ENCODE results near the gene DOCK8. TPM values are rescaled to one million over a fixed set of nuclear protein-coding genes. Genes with fewer than 3 reads are reported as not detected.

DOCK8 gene
- total RNA-seq, 1 experiment from 2014 or later: 1.4 TPM

GRCh38 chr9:350384-350783 is 135.7 kb downstream of the DOCK8 start:
- Mint-ChIP-seq H3K27ac (no peak overlapping the region), H3K36me3 (ENCODE audit: insufficient read depth in 1 of 3, low read depth in 3 of 3) (no peaks in the 10 kb centered on the region), H3K27me3 (ENCODE audit: low read depth) (peaks cover 5% of the 10 kb centered on the region; the same call in 1 of the 2 replicates), H3K9me3 (no peaks in the 10 kb centered on the region), H3K4me1 (peaks cover 3 to 6% of the 10 kb centered on the region in 2 experiments; a peak in 1 of 4 replicates), H3K4me3 (no peak overlapping the region)
- H4K8ac ChIP-seq (replicated peaks; ENCODE audit: insufficient read length, low read depth, low read length): no peak overlapping the region
- no peak overlapping the region for H4K91ac ChIP-seq (ENCODE audit: insufficient read length, low read depth, low read length)
- H3K9ac ChIP-seq (ENCODE audit: extremely low read depth, insufficient read length, low read length): no peak overlapping the region
- no peak overlapping the region for H3K27ac ChIP-seq (ENCODE audit: insufficient read length, low read depth, low read length)
- no peak overlapping the region for H3K4ac ChIP-seq (ENCODE audit: low read depth, low read length)
- no peaks in the 10 kb centered on the region for H3K27me3 ChIP-seq (ENCODE audit: insufficient read depth, low read length)
- H3K79me1 ChIP-seq (ENCODE audit: insufficient read depth, low read depth, low read length, poor library complexity, severe bottlenecking): no peaks in the 10 kb centered on the region
- no peaks in the 10 kb centered on the region for H4K20me1 ChIP-seq (ENCODE audit: control insufficient read depth, insufficient read depth, insufficient read length)
- H2BK120ac ChIP-seq (ENCODE audit: low read depth, low read length, poor library complexity, severe bottlenecking): no peak overlapping the region
- no peak for DNase-seq
- no peak overlapping the region for H2AK5ac ChIP-seq (ENCODE audit: insufficient read length, low read length)
- no peak overlapping the region for H3K56ac ChIP-seq (ENCODE audit: insufficient read length, low read depth, low read length)
- TF ChIP-seq CTCF (conservative IDR thresholded peaks at IDR 0.05): no peak
- no peaks in the 10 kb centered on the region for H3K9me3 ChIP-seq (ENCODE audit: control insufficient read depth, low read depth, low read length)
- no peaks in the 10 kb centered on the region for H3K4me1 ChIP-seq (ENCODE audit: insufficient read depth, low read length)
- WGBS (ENCODE audit: extremely low coverage, insufficient read length, low lambda C conversion rate): no CpG with 5 or more reads among the region's 7 CpGs
- no peak overlapping the region for H2AFZ ChIP-seq (ENCODE audit: low read length)
- H3T11ph ChIP-seq (ENCODE audit: low read length): no peak overlapping the region
- H2BK12ac ChIP-seq (ENCODE audit: insufficient read length, low read depth, low read length): no peak overlapping the region
- H3K14ac ChIP-seq (ENCODE audit: insufficient read depth, low read length): no peak overlapping the region
- H3K4me2 ChIP-seq (ENCODE audit: insufficient read depth, insufficient read length, low read length): no peak overlapping the region
- H4K5ac ChIP-seq (ENCODE audit: insufficient read length, low read depth, low read length): no peak overlapping the region
- no peak overlapping the region for H2BK15ac ChIP-seq (ENCODE audit: low read depth, low read length)
- no peak overlapping the region for H3K23ac ChIP-seq (ENCODE audit: insufficient read length, low read depth, low read length)
- H3K23me2 ChIP-seq (ENCODE audit: insufficient read length, low read depth, low read length, poor library complexity, severe bottlenecking): no peaks in the 10 kb centered on the region
- H3K79me2 ChIP-seq (ENCODE audit: insufficient read depth, low read length): no peaks in the 10 kb centered on the region
- H2BK5ac ChIP-seq (ENCODE audit: insufficient read length, low read length): no peak overlapping the region
- no peak overlapping the region for H3K18ac ChIP-seq (ENCODE audit: insufficient read length, low read depth, low read length)
- no peak overlapping the region for H2BK20ac ChIP-seq (ENCODE audit: low read depth, low read length, poor library complexity, severe bottlenecking)
